H1 (cell line): ENCODE results near the gene GATA1. TPM values are rescaled to one million over a fixed set of nuclear protein-coding genes. Genes with fewer than 3 reads are reported as not detected.

Experiments used
- CTCF ChIA-PET: fragments of 300-600 bp; sonication (Branson Sonifier 250); formaldehyde crosslinking; loops from one replicate; lab custom pipeline; 2021; ENCODE audit not compliant: partially characterized antibody; lab: Charles Lee
- POLR2A ChIA-PET: fragments of 300-600 bp; sonication (Branson Sonifier 250); formaldehyde crosslinking; loops from one replicate; lab custom pipeline; 2021; ENCODE audit warnings: inconsistent platforms; ENCODE audit not compliant: partially characterized antibody; lab: Charles Lee
- DNase-seq, 2 experiments: peaks; one replicate each; pipeline versions ENCODE4 v3.0.0 to v3.0.0-alpha.2; 2010 to 2022; ENCODE audit warnings: low spot score in 2 of 2, low read depth in 1 of 2, mixed read lengths in 1 of 2
- FAIRE-seq: peaks from 2 replicates; lab custom pipeline; 2011; peaks lifted over from hg19 to GRCh38; lab: Jason Lieb, UNC
- H2AFZ ChIP-seq: 2 replicates; pipeline ENCODE4 v1.8.1; 2012; ENCODE audit warnings: low read length, inconsistent platforms
- H2AK5ac ChIP-seq: 2 replicates; pipeline ENCODE4 v1.6.1; 2013; ENCODE audit warnings: low read depth, low read length
- H2BK120ac ChIP-seq: replicated peaks from 2 replicates; pipeline ENCODE3; 2013; ENCODE audit warnings: low read depth, low read length, inconsistent platforms
- H2BK12ac ChIP-seq: 2 replicates; pipeline ENCODE4 v1.6.1; 2013; ENCODE audit warnings: low read depth, low read length
- H2BK15ac ChIP-seq: 2 replicates; pipeline ENCODE4 v1.6.1; 2013; ENCODE audit warnings: low read length
- H2BK20ac ChIP-seq: 2 replicates; pipeline ENCODE4 v1.6.1; 2013; ENCODE audit warnings: low read length
- H2BK5ac ChIP-seq: 2 replicates; pipeline ENCODE4 v1.6.1; 2013; ENCODE audit warnings: low read depth, low read length
- H3K14ac ChIP-seq: 2 replicates; pipeline ENCODE4 v1.6.1; 2013; ENCODE audit warnings: inconsistent platforms; ENCODE audit not compliant: insufficient read length
- H3K18ac ChIP-seq: 2 replicates; pipeline ENCODE4 v1.6.1; 2013; ENCODE audit warnings: low read length; ENCODE audit errors: extremely low read depth
- H3K23ac ChIP-seq: 2 replicates; pipeline ENCODE4 v1.6.1; 2013; ENCODE audit warnings: inconsistent platforms; ENCODE audit not compliant: insufficient read length
- H3K23me2 ChIP-seq: 2 replicates; pipeline ENCODE4 v1.6.1; 2013; ENCODE audit warnings: low read depth, low read length
- H3K27ac ChIP-seq: 2 replicates; pipeline ENCODE4 v1.6.1; 2011; ENCODE audit warnings: low read depth, low read length, inconsistent platforms
- H3K27me3 ChIP-seq, 4 experiments: replicated peaks in 1 of 4; 1 replicate in 1 of 4; 2 replicates in 3 of 4; pipeline versions ENCODE4 v1.6.1 to v1.8.1; 2011 to 2013; ENCODE audit warnings: low read length in 3 of 4, mild to moderate bottlenecking in 3 of 4, inconsistent platforms in 2 of 4, mixed read lengths in 2 of 4, moderate library complexity in 1 of 4; ENCODE audit not compliant: control insufficient read depth in 3 of 4, insufficient read depth in 3 of 4; ENCODE audit errors: extremely low read depth in 1 of 4
- H3K36me3 ChIP-seq, 4 experiments: 2 replicates each; pipeline versions ENCODE4 v1.6.1 to v1.8.1; 2011 to 2013; ENCODE audit warnings: mild to moderate bottlenecking in 4 of 4, low read length in 3 of 4, moderate library complexity in 2 of 4, control low read depth in 1 of 4, inconsistent platforms in 1 of 4; ENCODE audit not compliant: insufficient read depth in 4 of 4, control insufficient read depth in 2 of 4
- H3K4ac ChIP-seq: replicated peaks from 2 replicates; pipeline ENCODE3; 2013; ENCODE audit warnings: low read length, low read depth, mixed read lengths, inconsistent platforms; ENCODE audit not compliant: insufficient read length
- H3K4me1 ChIP-seq, 4 experiments: replicated peaks in 1 of 4; 1 replicate in 1 of 4; 2 replicates in 3 of 4; pipeline versions ENCODE4 v1.6.1 to v1.8.1; 2011 to 2013; ENCODE audit warnings: low read length in 3 of 4, inconsistent platforms in 2 of 4, mixed read lengths in 1 of 4; ENCODE audit not compliant: insufficient read depth in 4 of 4, control insufficient read depth in 3 of 4
- H3K4me2 ChIP-seq, 2 experiments: 2 replicates each; pipeline versions ENCODE4 v1.6.1 to v1.8.1; 2011 to 2013; ENCODE audit warnings: low read depth in 2 of 2, low read length in 2 of 2, control low read depth in 1 of 2, inconsistent platforms in 1 of 2, mild to moderate bottlenecking in 1 of 2; ENCODE audit not compliant: insufficient read depth in 1 of 2
- H3K4me3 ChIP-seq, 4 experiments: fragments of 200-600, 300-600 bp in 1 of 4; sonication (generic), shearing (Covaris generic), sonication (Bioruptor Twin) in 1 of 4; 2 replicates each; pipeline versions ENCODE4 v1.5.1 to v1.8.1; 2011 to 2016; ENCODE audit warnings: low read length in 4 of 4, low read depth in 3 of 4, control low read depth in 2 of 4, inconsistent platforms in 2 of 4, mild to moderate bottlenecking in 2 of 4, mixed read lengths in 1 of 4, moderate library complexity in 1 of 4; ENCODE audit not compliant: insufficient read depth in 2 of 4; ENCODE audit errors: extremely low read depth in 1 of 4
- H3K56ac ChIP-seq: replicated peaks from 2 replicates; pipeline ENCODE3; 2013; ENCODE audit warnings: low read depth, mild to moderate bottlenecking, mixed read lengths, low read length, inconsistent platforms; ENCODE audit not compliant: insufficient read length
- H3K79me1 ChIP-seq: 2 replicates; pipeline ENCODE4 v1.6.1; 2013; ENCODE audit warnings: low read depth, low read length, control low read depth
- H3K79me2 ChIP-seq, 2 experiments: 2 replicates each; pipeline versions ENCODE4 v1.6.1 to v1.8.1; 2012 to 2013; ENCODE audit warnings: low read length in 2 of 2, mild to moderate bottlenecking in 2 of 2, inconsistent platforms in 1 of 2; ENCODE audit not compliant: insufficient read depth in 2 of 2, control insufficient read depth in 1 of 2
- H3K9ac ChIP-seq, 4 experiments: replicated peaks in 1 of 4; 1 replicate in 1 of 4; 2 replicates in 3 of 4; pipeline versions ENCODE4 v1.6.1 to v1.8.1; 2011 to 2013; ENCODE audit warnings: low read depth in 3 of 4, low read length in 3 of 4, control low read depth in 2 of 4, mild to moderate bottlenecking in 2 of 4, moderate library complexity in 2 of 4, inconsistent platforms in 1 of 4; ENCODE audit errors: extremely low read depth in 1 of 4
- H3K9me3 ChIP-seq, 2 experiments: 2 replicates each; pipeline versions ENCODE4 v1.6.1 to v1.8.1; 2012 to 2013; ENCODE audit warnings: mild to moderate bottlenecking in 2 of 2, moderate library complexity in 2 of 2, control low read depth in 1 of 2, inconsistent platforms in 1 of 2, low read depth in 1 of 2, low read length in 1 of 2, mixed read lengths in 1 of 2; ENCODE audit not compliant: insufficient read depth in 2 of 2
- H4K20me1 ChIP-seq, 2 experiments: replicated peaks in 1 of 2; 2 replicates each; pipeline versions ENCODE3 to v1.8.1; 2011 to 2013; ENCODE audit warnings: inconsistent platforms in 2 of 2, low read length in 2 of 2, mild to moderate bottlenecking in 1 of 2; ENCODE audit not compliant: insufficient read depth in 2 of 2, control insufficient read depth in 1 of 2
- H4K5ac ChIP-seq: 2 replicates; pipeline ENCODE4 v1.6.1; 2013; ENCODE audit warnings: low read length, low read depth, mixed read lengths, inconsistent platforms; ENCODE audit not compliant: insufficient read length
- H4K8ac ChIP-seq: 2 replicates; pipeline ENCODE4 v1.8.0; 2013; ENCODE audit warnings: mild to moderate bottlenecking, moderate library complexity, low read length, inconsistent platforms; ENCODE audit not compliant: insufficient read depth; ENCODE audit errors: extremely low read depth
- H4K91ac ChIP-seq: replicated peaks from 2 replicates; pipeline ENCODE3; 2013; ENCODE audit warnings: low read length, mixed read lengths, inconsistent platforms; ENCODE audit not compliant: insufficient read length
- CHD1 ChIP-seq: IDR thresholded peaks from 2 replicates; pipeline ENCODE4 v1.6.1; 2012; ENCODE audit warnings: low read depth, low read length, improper control_type of control experiment
- CHD2 ChIP-seq: IDR thresholded peaks from 2 replicates; pipeline ENCODE4 v1.6.1; 2012; ENCODE audit warnings: low read length, improper control_type of control experiment
- CREB1 ChIP-seq: IDR thresholded peaks from 2 replicates; pipeline ENCODE4 v1.6.1; 2012; ENCODE audit warnings: inconsistent platforms
- CTBP2 ChIP-seq: IDR thresholded peaks from 2 replicates; pipeline ENCODE4 v1.7.0; 2011; ENCODE audit warnings: borderline replicate concordance, mild to moderate bottlenecking, moderate library complexity, mixed read lengths, low read length; ENCODE audit not compliant: insufficient read depth, insufficient read length
- EP300 ChIP-seq, 2 experiments: IDR thresholded peaks; 1 replicate in 1 of 2; 2 replicates in 1 of 2; pipeline ENCODE4 v1.6.1; 2011 to 2012; ENCODE audit warnings: low read depth in 2 of 2, low read length in 2 of 2, mild to moderate bottlenecking in 2 of 2, borderline replicate concordance in 1 of 2, inconsistent platforms in 1 of 2, moderate library complexity in 1 of 2
- FOSL1 ChIP-seq: IDR thresholded peaks from 2 replicates; pipeline ENCODE4 v1.6.1; 2011; ENCODE audit warnings: mild to moderate bottlenecking, low read depth, low read length, moderate library complexity; ENCODE audit not compliant: insufficient read depth
- KDM1A ChIP-seq: fragments of 200-600, 300-600 bp; sonication (generic); IDR thresholded peaks from 2 replicates; pipeline ENCODE4 v1.7.1; 2016; ENCODE audit warnings: mild to moderate bottlenecking, low read length, borderline replicate concordance
- NANOG ChIP-seq: IDR thresholded peaks from 2 replicates; pipeline ENCODE4 v1.6.1; 2011; ENCODE audit warnings: low read length, low read depth, mild to moderate bottlenecking, inconsistent platforms; ENCODE audit not compliant: insufficient read depth, poor library complexity, severe bottlenecking
- PHF8 ChIP-seq: fragments of 200-600 bp; sonication (generic); conservative IDR thresholded peaks from 2 replicates; pipeline ENCODE4 v1.7.1; 2012; ENCODE audit warnings: low read depth, mild to moderate bottlenecking, inconsistent platforms, low read length, moderate library complexity
- RNF2 ChIP-seq: fragments of 200-900, 300-1000 bp; sonication (generic); IDR thresholded peaks from 2 replicates; pipeline ENCODE4 v1.7.1; 2016; ENCODE audit warnings: borderline replicate concordance, low read depth, mild to moderate bottlenecking, antibody characterized with exemption, low read length; ENCODE audit not compliant: poor library complexity, severe bottlenecking; ENCODE audit errors: missing control alignments
- SP1 ChIP-seq: IDR thresholded peaks from 2 replicates; pipeline ENCODE4 v1.6.1; 2011; ENCODE audit warnings: low read depth, low read length
- SUZ12 ChIP-seq: fragments of 200-600 bp; sonication (generic); IDR thresholded peaks from 2 replicates; pipeline ENCODE4 v1.6.1; 2012; ENCODE audit warnings: mild to moderate bottlenecking, inconsistent platforms, low read length, moderate library complexity, mixed read lengths
- WGBS, 2 experiments: shearing (Covaris generic) in 1 of 2; methylation state at CpG; one replicate each; pipeline versions ENCODE4 v1.1.6 to v1.1.7; 2013 to 2015; ENCODE audit warnings: low lambda C conversion rate in 2 of 2, mixed read lengths in 2 of 2, inconsistent platforms in 1 of 2, low coverage in 1 of 2, missing lambda C conversion rate in 1 of 2; ENCODE audit not compliant: insufficient replicate concordance in 2 of 2, insufficient coverage in 1 of 2, insufficient read length in 1 of 2; ENCODE audit errors: extremely low coverage in 1 of 2, missing lambda C conversion rate in 1 of 2; 5-methylcytosine and 5-hydroxymethylcytosine counted together
- polyA plus RNA-seq, 7 experiments: library from polyadenylated mRNA; depleted of rRNA in 3 of 7; stranded (reverse) in 5 of 7; unstranded in 2 of 7; fragments of >200 nt in 5 of 7; fragments of 200-250 nt in 2 of 7; gene quantifications; 1 replicate in 5 of 7; 2 replicates in 1 of 7; 4 replicates in 1 of 7; pipeline versions ENCODE4 v1.2.1 to v1.2.3, GENCODE V29; 2011 to 2013; ENCODE audit warnings: missing spikeins in 2 of 7, mixed read lengths in 2 of 7
- total RNA-seq: library from RNA; stranded (reverse); fragmentation: NEBNext Ultra II Directional; extraction: Animal tissue kit (Norgen Biotek cat#: 25700); gene quantifications from 2 replicates; pipeline ENCODE4 v1.2.1, GENCODE V29; 2021

Gene GATA1
- total and polyA plus RNA-seq, 2 of the 8 experiments (the other 6 are each of a cell fraction or from before 2014, with no cell fraction given): 0.05 TPM; not detected in 1

GRCh38 chrX:48789366-48790220 lies 3.2 kb downstream of the GATA1 start:
- no peak overlapping the region for H2BK15ac ChIP-seq
- H3K23ac ChIP-seq: no peak overlapping the region
- H3K23me2 ChIP-seq: no peaks in the 10 kb centered on the region
- no peaks in the 10 kb centered on the region for H3K79me2 ChIP-seq
- no peak overlapping the region for H3K14ac ChIP-seq
- no peak overlapping the region for H3K9ac ChIP-seq
- H3K4me3 ChIP-seq: no peak overlapping the region
- H4K8ac ChIP-seq: no peak overlapping the region
- DNase-seq: no peak
- H3K18ac ChIP-seq: no peak overlapping the region
- no peak overlapping the region for H4K91ac ChIP-seq
- no peak overlapping the region for H3K4ac ChIP-seq
- H3K27me3 ChIP-seq: no peaks in the 10 kb centered on the region
- H4K20me1 ChIP-seq: no peaks in the 10 kb centered on the region
- H2AK5ac ChIP-seq: no peak overlapping the region
- no peak overlapping the region for H3K27ac ChIP-seq
- H2BK12ac ChIP-seq: no peak overlapping the region
- no peaks in the 10 kb centered on the region for H3K79me1 ChIP-seq
- no peaks in the 10 kb centered on the region for H3K36me3 ChIP-seq
- ChIA-PET POLR2A (no interaction called here), CTCF (no interaction called here)
- H2BK20ac ChIP-seq: no peak overlapping the region
- H3K9me3 ChIP-seq: no peaks in the 10 kb centered on the region
- no peak overlapping the region for H2AFZ ChIP-seq
- H4K5ac ChIP-seq: no peak overlapping the region
- H3K4me1 ChIP-seq: no peaks in the 10 kb centered on the region
- FAIRE-seq: no peak
- 97 to 100% methylated on average over 2 to 4 of the region's 7 CpGs for WGBS, 2 experiments
- no peak overlapping the region for H2BK5ac ChIP-seq
- H3K56ac ChIP-seq: no peak overlapping the region
- no peak overlapping the region for H2BK120ac ChIP-seq
- no peak overlapping the region for H3K4me2 ChIP-seq
- TF ChIP-seq SP1 (no peak), PHF8 (no peak), FOSL1 (no peak), CREB1 (no peak), KDM1A (no peak), RNF2 (no peak), CHD2 (no peak), SUZ12 (no peak), NANOG (no peak), CTBP2 (no peak), EP300 (IDR thresholded peaks at IDR 0.05; ENCODE audit: borderline replicate concordance in 1 of 2, low read depth in 2 of 2, low read length in 2 of 2) (no peak), CHD1 (no peak)
